Keratinocyte (primary cell): ENCODE data around the gene ABI3BP.

Experiments used
- CTCF ChIP-seq, 3 experiments: IDR thresholded peaks in 1 of 3; conservative IDR thresholded peaks in 1 of 3; optimal IDR thresholded peaks in 1 of 3; 2 replicates in 2 of 3; 3 replicates in 1 of 3; pipeline versions ENCODE3 to v1.5.1; 2011; ENCODE audit warnings: low read length in 3 of 3, mild to moderate bottlenecking in 3 of 3, moderate library complexity in 2 of 3, control low read depth in 1 of 3, inconsistent platforms in 1 of 3; ENCODE audit not compliant: insufficient read depth in 2 of 3; ENCODE audit errors: extremely low read depth in 1 of 3
- EZH2 ChIP-seq: IDR thresholded peaks from one replicate; pipeline ENCODE4 v1.6.1; 2012; ENCODE audit warnings: inconsistent platforms, mild to moderate bottlenecking, low read length, moderate library complexity

GRCh38 chr3:100888881-100889280 is 104.3 kb downstream of the ABI3BP start:
- TF ChIP-seq CTCF (optimal IDR thresholded peaks at IDR 0.05 in 1 of 3, IDR thresholded peaks at IDR 0.05 in 1 of 3, conservative IDR thresholded peaks at IDR 0.05 in 1 of 3; ENCODE audit: extremely low read depth in 1 of 3, insufficient read depth in 2 of 3, low read length in 3 of 3) (no peak), EZH2 (no peak)
